H1 (cell line): Measurements from ENCODE around the gene EDA. TPM values are rescaled to one million over a fixed set of nuclear protein-coding genes. Genes with fewer than 3 reads are reported as not detected.

Experiments
- CTCF ChIA-PET: fragments of 300-600 bp; sonication (Branson Sonifier 250); formaldehyde crosslinking; loops from one replicate; lab custom pipeline; 2021; ENCODE audit not compliant: partially characterized antibody; lab: Charles Lee
- POLR2A ChIA-PET: fragments of 300-600 bp; sonication (Branson Sonifier 250); formaldehyde crosslinking; loops from one replicate; lab custom pipeline; 2021; ENCODE audit warnings: inconsistent platforms; ENCODE audit not compliant: partially characterized antibody; lab: Charles Lee
- DNase-seq, 2 experiments: peaks; one replicate each; pipeline versions ENCODE4 v3.0.0 to v3.0.0-alpha.2; 2010 to 2022; ENCODE audit warnings: low spot score in 2 of 2, low read depth in 1 of 2, mixed read lengths in 1 of 2
- FAIRE-seq: peaks from 2 replicates; lab custom pipeline; 2011; peaks lifted over from hg19 to GRCh38; lab: Jason Lieb, UNC
- H2AFZ ChIP-seq: 2 replicates; pipeline ENCODE4 v1.8.1; 2012; ENCODE audit warnings: low read length, inconsistent platforms
- H2AK5ac ChIP-seq: 2 replicates; pipeline ENCODE4 v1.6.1; 2013; ENCODE audit warnings: low read depth, low read length
- H2BK120ac ChIP-seq: replicated peaks from 2 replicates; pipeline ENCODE3; 2013; ENCODE audit warnings: low read depth, low read length, inconsistent platforms
- H2BK12ac ChIP-seq: 2 replicates; pipeline ENCODE4 v1.6.1; 2013; ENCODE audit warnings: low read depth, low read length
- H2BK15ac ChIP-seq: 2 replicates; pipeline ENCODE4 v1.6.1; 2013; ENCODE audit warnings: low read length
- H2BK20ac ChIP-seq: 2 replicates; pipeline ENCODE4 v1.6.1; 2013; ENCODE audit warnings: low read length
- H2BK5ac ChIP-seq: 2 replicates; pipeline ENCODE4 v1.6.1; 2013; ENCODE audit warnings: low read depth, low read length
- H3K14ac ChIP-seq: 2 replicates; pipeline ENCODE4 v1.6.1; 2013; ENCODE audit warnings: inconsistent platforms; ENCODE audit not compliant: insufficient read length
- H3K18ac ChIP-seq: 2 replicates; pipeline ENCODE4 v1.6.1; 2013; ENCODE audit warnings: low read length; ENCODE audit errors: extremely low read depth
- H3K23ac ChIP-seq: 2 replicates; pipeline ENCODE4 v1.6.1; 2013; ENCODE audit warnings: inconsistent platforms; ENCODE audit not compliant: insufficient read length
- H3K23me2 ChIP-seq: 2 replicates; pipeline ENCODE4 v1.6.1; 2013; ENCODE audit warnings: low read depth, low read length
- H3K27ac ChIP-seq: 2 replicates; pipeline ENCODE4 v1.6.1; 2011; ENCODE audit warnings: low read depth, low read length, inconsistent platforms
- H3K27me3 ChIP-seq, 4 experiments: replicated peaks in 1 of 4; 1 replicate in 1 of 4; 2 replicates in 3 of 4; pipeline versions ENCODE4 v1.6.1 to v1.8.1; 2011 to 2013; ENCODE audit warnings: low read length in 3 of 4, mild to moderate bottlenecking in 3 of 4, inconsistent platforms in 2 of 4, mixed read lengths in 2 of 4, moderate library complexity in 1 of 4; ENCODE audit not compliant: control insufficient read depth in 3 of 4, insufficient read depth in 3 of 4; ENCODE audit errors: extremely low read depth in 1 of 4
- H3K36me3 ChIP-seq, 4 experiments: 2 replicates each; pipeline versions ENCODE4 v1.6.1 to v1.8.1; 2011 to 2013; ENCODE audit warnings: mild to moderate bottlenecking in 4 of 4, low read length in 3 of 4, moderate library complexity in 2 of 4, control low read depth in 1 of 4, inconsistent platforms in 1 of 4; ENCODE audit not compliant: insufficient read depth in 4 of 4, control insufficient read depth in 2 of 4
- H3K4ac ChIP-seq: replicated peaks from 2 replicates; pipeline ENCODE3; 2013; ENCODE audit warnings: low read length, low read depth, mixed read lengths, inconsistent platforms; ENCODE audit not compliant: insufficient read length
- H3K4me1 ChIP-seq, 4 experiments: replicated peaks in 1 of 4; 1 replicate in 1 of 4; 2 replicates in 3 of 4; pipeline versions ENCODE4 v1.6.1 to v1.8.1; 2011 to 2013; ENCODE audit warnings: low read length in 3 of 4, inconsistent platforms in 2 of 4, mixed read lengths in 1 of 4; ENCODE audit not compliant: insufficient read depth in 4 of 4, control insufficient read depth in 3 of 4
- H3K4me2 ChIP-seq, 2 experiments: 2 replicates each; pipeline versions ENCODE4 v1.6.1 to v1.8.1; 2011 to 2013; ENCODE audit warnings: low read depth in 2 of 2, low read length in 2 of 2, control low read depth in 1 of 2, inconsistent platforms in 1 of 2, mild to moderate bottlenecking in 1 of 2; ENCODE audit not compliant: insufficient read depth in 1 of 2
- H3K4me3 ChIP-seq, 4 experiments: fragments of 200-600, 300-600 bp in 1 of 4; sonication (generic), shearing (Covaris generic), sonication (Bioruptor Twin) in 1 of 4; 2 replicates each; pipeline versions ENCODE4 v1.5.1 to v1.8.1; 2011 to 2016; ENCODE audit warnings: low read length in 4 of 4, low read depth in 3 of 4, control low read depth in 2 of 4, inconsistent platforms in 2 of 4, mild to moderate bottlenecking in 2 of 4, mixed read lengths in 1 of 4, moderate library complexity in 1 of 4; ENCODE audit not compliant: insufficient read depth in 2 of 4; ENCODE audit errors: extremely low read depth in 1 of 4
- H3K56ac ChIP-seq: replicated peaks from 2 replicates; pipeline ENCODE3; 2013; ENCODE audit warnings: low read depth, mild to moderate bottlenecking, mixed read lengths, low read length, inconsistent platforms; ENCODE audit not compliant: insufficient read length
- H3K79me1 ChIP-seq: 2 replicates; pipeline ENCODE4 v1.6.1; 2013; ENCODE audit warnings: low read depth, low read length, control low read depth
- H3K79me2 ChIP-seq, 2 experiments: 2 replicates each; pipeline versions ENCODE4 v1.6.1 to v1.8.1; 2012 to 2013; ENCODE audit warnings: low read length in 2 of 2, mild to moderate bottlenecking in 2 of 2, inconsistent platforms in 1 of 2; ENCODE audit not compliant: insufficient read depth in 2 of 2, control insufficient read depth in 1 of 2
- H3K9ac ChIP-seq, 4 experiments: replicated peaks in 1 of 4; 1 replicate in 1 of 4; 2 replicates in 3 of 4; pipeline versions ENCODE4 v1.6.1 to v1.8.1; 2011 to 2013; ENCODE audit warnings: low read depth in 3 of 4, low read length in 3 of 4, control low read depth in 2 of 4, mild to moderate bottlenecking in 2 of 4, moderate library complexity in 2 of 4, inconsistent platforms in 1 of 4; ENCODE audit errors: extremely low read depth in 1 of 4
- H3K9me3 ChIP-seq, 2 experiments: 2 replicates each; pipeline versions ENCODE4 v1.6.1 to v1.8.1; 2012 to 2013; ENCODE audit warnings: mild to moderate bottlenecking in 2 of 2, moderate library complexity in 2 of 2, control low read depth in 1 of 2, inconsistent platforms in 1 of 2, low read depth in 1 of 2, low read length in 1 of 2, mixed read lengths in 1 of 2; ENCODE audit not compliant: insufficient read depth in 2 of 2
- H4K20me1 ChIP-seq, 2 experiments: replicated peaks in 1 of 2; 2 replicates each; pipeline versions ENCODE3 to v1.8.1; 2011 to 2013; ENCODE audit warnings: inconsistent platforms in 2 of 2, low read length in 2 of 2, mild to moderate bottlenecking in 1 of 2; ENCODE audit not compliant: insufficient read depth in 2 of 2, control insufficient read depth in 1 of 2
- H4K5ac ChIP-seq: 2 replicates; pipeline ENCODE4 v1.6.1; 2013; ENCODE audit warnings: low read length, low read depth, mixed read lengths, inconsistent platforms; ENCODE audit not compliant: insufficient read length
- H4K8ac ChIP-seq: 2 replicates; pipeline ENCODE4 v1.8.0; 2013; ENCODE audit warnings: mild to moderate bottlenecking, moderate library complexity, low read length, inconsistent platforms; ENCODE audit not compliant: insufficient read depth; ENCODE audit errors: extremely low read depth
- H4K91ac ChIP-seq: replicated peaks from 2 replicates; pipeline ENCODE3; 2013; ENCODE audit warnings: low read length, mixed read lengths, inconsistent platforms; ENCODE audit not compliant: insufficient read length
- BACH1 ChIP-seq: IDR thresholded peaks from 2 replicates; pipeline ENCODE4 v1.6.1; 2012; ENCODE audit warnings: low read length, improper control_type of control experiment
- TCF12 ChIP-seq: IDR thresholded peaks from 2 replicates; pipeline ENCODE4 v1.6.1; 2011; ENCODE audit warnings: low read depth, mild to moderate bottlenecking, low read length
- ZNF274 ChIP-seq: IDR thresholded peaks from 2 replicates; pipeline ENCODE4 v1.7.0; 2012; ENCODE audit warnings: low read length, borderline replicate concordance; ENCODE audit errors: extremely low read depth
- WGBS, 2 experiments: shearing (Covaris generic) in 1 of 2; methylation state at CpG; one replicate each; pipeline versions ENCODE4 v1.1.6 to v1.1.7; 2013 to 2015; ENCODE audit warnings: low lambda C conversion rate in 2 of 2, mixed read lengths in 2 of 2, inconsistent platforms in 1 of 2, low coverage in 1 of 2, missing lambda C conversion rate in 1 of 2; ENCODE audit not compliant: insufficient replicate concordance in 2 of 2, insufficient coverage in 1 of 2, insufficient read length in 1 of 2; ENCODE audit errors: extremely low coverage in 1 of 2, missing lambda C conversion rate in 1 of 2; 5-methylcytosine and 5-hydroxymethylcytosine counted together
- polyA plus RNA-seq, 7 experiments: library from polyadenylated mRNA; depleted of rRNA in 3 of 7; stranded (reverse) in 5 of 7; unstranded in 2 of 7; fragments of >200 nt in 5 of 7; fragments of 200-250 nt in 2 of 7; gene quantifications; 1 replicate in 5 of 7; 2 replicates in 1 of 7; 4 replicates in 1 of 7; pipeline versions ENCODE4 v1.2.1 to v1.2.3, GENCODE V29; 2011 to 2013; ENCODE audit warnings: missing spikeins in 2 of 7, mixed read lengths in 2 of 7
- total RNA-seq: library from RNA; stranded (reverse); fragmentation: NEBNext Ultra II Directional; extraction: Animal tissue kit (Norgen Biotek cat#: 25700); gene quantifications from 2 replicates; pipeline ENCODE4 v1.2.1, GENCODE V29; 2021

EDA gene
- total and polyA plus RNA-seq, 2 of the 8 experiments (the other 6 are each of a cell fraction or from before 2014, with no cell fraction given): 7.5 to 10.5 TPM

GRCh38 chrX:69718102-69718501, 102.2 kb downstream of the EDA start:
- H3K56ac ChIP-seq: no peak overlapping the region
- H3K79me1 ChIP-seq: no peaks in the 10 kb centered on the region
- no peak overlapping the region for H3K4me3 ChIP-seq
- H2BK15ac ChIP-seq: no peak overlapping the region
- DNase-seq: no peak
- H2BK120ac ChIP-seq: no peak overlapping the region
- H3K27ac ChIP-seq: no peak overlapping the region
- H3K9ac ChIP-seq: no peak overlapping the region
- H2BK12ac ChIP-seq: no peak overlapping the region
- POLR2A ChIA-PET: no interaction called here
- H3K27me3 ChIP-seq: no peaks in the 10 kb centered on the region
- H3K23ac ChIP-seq: no peak overlapping the region
- H3K36me3 ChIP-seq: no peaks in the 10 kb centered on the region
- no peak for FAIRE-seq
- no peak overlapping the region for H3K4me2 ChIP-seq
- H4K5ac ChIP-seq: no peak overlapping the region
- H3K9me3 ChIP-seq: peaks cover 0 to 4% of the 10 kb centered on the region in 2 experiments; a peak in 1 of 4 replicates
- H3K4ac ChIP-seq: no peak overlapping the region
- H2AK5ac ChIP-seq: no peak overlapping the region
- H4K20me1 ChIP-seq: no peaks in the 10 kb centered on the region
- no peak overlapping the region for H3K18ac ChIP-seq
- no peak overlapping the region for H2BK20ac ChIP-seq
- no peak overlapping the region for H4K91ac ChIP-seq
- CTCF ChIA-PET: no interaction called here
- no peak overlapping the region for H3K14ac ChIP-seq
- no peaks in the 10 kb centered on the region; a peak in 1 of 4 replicates for H3K79me2 ChIP-seq
- H3K4me1 ChIP-seq: no peaks in the 10 kb centered on the region
- H2AFZ ChIP-seq: no peak overlapping the region
- H4K8ac ChIP-seq: no peak overlapping the region
- no peak overlapping the region for H2BK5ac ChIP-seq
- 75% methylated on average over 1 of the region's 1 CpG; no CpG with 5 or more reads in 1 of the 2 experiments for WGBS, 2 experiments
- no peaks in the 10 kb centered on the region for H3K23me2 ChIP-seq
- TF ChIP-seq TCF12 (no peak), ZNF274 (no peak), BACH1 (no peak)
